HepG2 (cell line): Measurements from ENCODE around the gene SHROOM1. TPM values are rescaled to one million over a fixed set of nuclear protein-coding genes. Genes with fewer than 3 reads are reported as not detected.

Experiments used
- ATAC-seq: fragments of 200-7000 bp; cut with Tn5 transposase; 3 replicates; pipeline ENCODE4 v1.9.1; 2020; ENCODE audit warnings: mild to moderate bottlenecking, moderate library complexity
- BruUV-seq: library from RNA; stranded (reverse); fragments of 400-500 nt; replicated peaks from 2 replicates; lab custom pipeline; 2021; lab: Mats Ljungman, UMichigan
- CTCF ChIA-PET: fragments of 300-600 bp; formaldehyde crosslinking; extraction: SDS; loops from one replicate; lab custom pipeline; 2021; ENCODE audit warnings: low total read pairs, inconsistent platforms, low intra/inter-chr PET ratio; lab: Yijun Ruan, JAX
- POLR2A ChIA-PET: fragments of 350-600 bp; sonication (Branson Sonifier 250); formaldehyde crosslinking; loops from one replicate; lab custom pipeline; 2020; ENCODE audit warnings: antibody characterized with exemption, inconsistent platforms; lab: Yijun Ruan, JAX
- DNase-seq: peaks from one replicate; pipeline ENCODE4 v3.0.0-alpha.2; 2015; ENCODE audit warnings: low spot score
- FAIRE-seq: peaks from 3 replicates; lab custom pipeline; 2011; peaks lifted over from hg19 to GRCh38; lab: Jason Lieb, UNC
- H2AFZ ChIP-seq: one replicate; pipeline ENCODE4 v1.6.1; 2011; ENCODE audit warnings: low read length, inconsistent platforms
- H3K27ac ChIP-seq: fragments of 300-600 bp; 3 replicates; pipeline ENCODE4 v1.8.0; 2011; ENCODE audit warnings: mixed run types, mild to moderate bottlenecking, mixed read lengths, low read length, inconsistent platforms; ENCODE audit not compliant: insufficient read depth; ENCODE audit errors: extremely low read length
- H3K27me3 ChIP-seq, 2 experiments: fragments of 200-600 bp in 1 of 2; 2 replicates in 1 of 2; 3 replicates in 1 of 2; pipeline versions ENCODE4 v1.6.0 to v1.8.0; 2011; ENCODE audit warnings: low read length in 2 of 2, mild to moderate bottlenecking in 2 of 2, moderate library complexity in 2 of 2, inconsistent platforms in 1 of 2; ENCODE audit not compliant: insufficient read depth in 2 of 2, control insufficient read depth in 1 of 2
- H3K36me3 ChIP-seq, 2 experiments: fragments of 200-600 bp in 1 of 2; replicated peaks in 1 of 2; 2 replicates in 1 of 2; 3 replicates in 1 of 2; pipeline versions ENCODE4 v1.5.1 to v1.8.0; 2011; ENCODE audit warnings: low read length in 2 of 2, inconsistent platforms in 1 of 2; ENCODE audit not compliant: insufficient read depth in 2 of 2, control insufficient read depth in 1 of 2
- H3K4me1 ChIP-seq: 2 replicates; pipeline ENCODE4 v1.5.1; 2012; ENCODE audit warnings: low read length, inconsistent platforms; ENCODE audit not compliant: insufficient read depth
- H3K4me2 ChIP-seq: 2 replicates; pipeline ENCODE4 v1.6.0; 2011; ENCODE audit warnings: low read depth, low read length, inconsistent platforms
- H3K4me3 ChIP-seq, 3 experiments: fragments of 200-600 bp in 1 of 3; sonication (generic), shearing (Covaris generic) in 1 of 3; replicated peaks in 1 of 3; 2 replicates each; pipeline ENCODE4 v1.5.1; 2011 to 2016; ENCODE audit warnings: low read length in 3 of 3, inconsistent platforms in 2 of 3, low read depth in 2 of 3, mild to moderate bottlenecking in 2 of 3, control low read depth in 1 of 3, mixed read lengths in 1 of 3; ENCODE audit not compliant: insufficient read depth in 1 of 3
- H3K79me2 ChIP-seq: one replicate; pipeline ENCODE4 v1.6.1; 2011; ENCODE audit warnings: low read length, inconsistent platforms; ENCODE audit not compliant: insufficient read depth
- H3K9ac ChIP-seq: 2 replicates; pipeline ENCODE4 v1.6.0; 2011; ENCODE audit warnings: mild to moderate bottlenecking, low read depth, low read length, inconsistent platforms; ENCODE audit not compliant: insufficient read depth
- H3K9me3 ChIP-seq: 2 replicates; pipeline ENCODE4 v1.5.1; 2012; ENCODE audit warnings: mild to moderate bottlenecking, low read length
- H4K20me1 ChIP-seq: 2 replicates; pipeline ENCODE4 v1.6.0; 2011; ENCODE audit warnings: inconsistent platforms, mild to moderate bottlenecking, low read length, moderate library complexity; ENCODE audit not compliant: insufficient read depth
- CREB1 ChIP-seq, 2 experiments: fragments of 450-650 bp in 1 of 2; IDR thresholded peaks; 2 replicates each; pipeline ENCODE4 v1.6.1; 2016 to 2017; ENCODE audit warnings: control low read depth in 1 of 2, mild to moderate bottlenecking in 1 of 2, missing compliant biosample characterization in 1 of 2, missing genetic modification characterization in 1 of 2
- POLR2AphosphoS5 ChIP-seq: IDR thresholded peaks from 2 replicates; pipeline ENCODE4 v1.6.1; 2012; ENCODE audit warnings: low read depth, low read length
- WGBS: methylation state at CpG from one replicate; pipeline ENCODE4 v1.1.6; 2017; ENCODE audit warnings: low lambda C conversion rate; 5-methylcytosine and 5-hydroxymethylcytosine counted together
- in situ Hi-C: cut with HindIII; loops from 2 replicates; pipeline ENCODE4 v1.10.0; 2017; ENCODE audit warnings: low pct_unique_long_range_greater_than_20kb; ENCODE audit not compliant: extremely low pct_ligation_motif_present
- intact Hi-C: fragments of 100-400 bp; cut with micrococcal nuclease; formaldehyde crosslinking; loops from one replicate; pipeline ENCODE4 v1.10.0; 2022; ENCODE audit not compliant: unreplicated experiment
- polyA plus RNA-seq, 8 experiments: library from polyadenylated mRNA; depleted of rRNA in 3 of 8; stranded (reverse) in 7 of 8; unstranded in 1 of 8; fragments of >200 nt; fragmentation: Illumina TruSeq in 4 of 8; extraction: Trizol in 4 of 8; gene quantifications; 2 replicates each; pipeline versions ENCODE4 v1.2.1 to v1.2.3, GENCODE V29; 2011 to 2016; ENCODE audit warnings: low read depth in 4 of 8, missing spikeins in 1 of 8, mixed read lengths in 1 of 8; ENCODE audit not compliant: insufficient read depth in 1 of 8
- total RNA-seq, 5 experiments: library from RNA; depleted of rRNA; stranded (reverse); fragments of >200 nt; fragmentation: Illumina TruSeq; extraction: Trizol; gene quantifications; 2 replicates each; pipeline ENCODE4 v1.2.3, GENCODE V29; 2016; ENCODE audit warnings: low read depth in 1 of 5
- TF ChIP-seq, protein P1 (sequence below): sonication (generic); formaldehyde crosslinking; IDR thresholded peaks from 2 replicates; pipeline ENCODE4 v1.5.0; 2020; ENCODE audit warnings: mild to moderate bottlenecking, missing genetic modification reagents, borderline replicate concordance
- TF ChIP-seq, protein P2 (sequence below): IDR thresholded peaks from 2 replicates; pipeline ENCODE4 v1.6.1; 2016; ENCODE audit warnings: low read depth

Gene SHROOM1
- total and polyA plus RNA-seq, 2 of the 13 experiments (the other 11 are each of a cell fraction or from before 2014, with no cell fraction given): 18.2 to 25.7 TPM

DNA sequence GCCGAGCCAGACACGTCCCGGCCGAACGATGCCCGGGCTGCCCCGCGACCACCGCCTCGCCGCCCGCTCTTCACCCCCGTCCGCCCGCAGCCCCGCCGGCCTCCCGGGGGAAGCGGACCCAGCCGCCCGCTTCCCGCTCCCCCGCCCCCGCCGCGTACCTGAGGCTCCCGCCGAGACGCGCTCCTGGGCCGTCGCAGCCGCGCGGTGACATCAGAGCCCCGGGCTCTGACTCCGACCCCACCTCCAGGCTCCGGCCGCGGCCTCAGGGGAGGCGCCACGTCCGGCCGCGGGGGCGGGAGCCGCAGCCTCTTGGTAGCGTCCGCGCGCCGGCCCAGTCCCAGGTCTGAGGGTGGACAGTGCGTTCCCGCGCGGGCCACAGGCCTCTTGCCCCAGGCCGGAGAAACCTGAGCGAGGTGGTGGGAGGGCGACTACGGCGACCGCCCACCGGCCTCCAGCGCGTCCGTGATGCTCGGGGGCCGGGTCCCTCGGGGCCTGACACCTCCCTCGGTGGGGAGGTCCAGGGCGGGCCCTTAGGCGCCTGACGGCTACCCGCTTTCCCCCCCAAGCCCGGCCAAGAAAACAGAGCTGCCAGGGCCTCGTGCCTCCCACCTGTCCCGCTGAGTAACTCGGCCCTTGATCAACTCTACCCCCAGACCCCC is at the start of gene SHROOM1 (continued):
- TF ChIP-seq CREB1 (IDR thresholded peaks at IDR 0.05): peak; percentile 36; the same call in 1 of the 2 replicates
- TF ChIP-seq CREB1 (CRISPR knock-in tag; IDR thresholded peaks at IDR 0.05): no peak
- TF ChIP-seq, protein P1, sequence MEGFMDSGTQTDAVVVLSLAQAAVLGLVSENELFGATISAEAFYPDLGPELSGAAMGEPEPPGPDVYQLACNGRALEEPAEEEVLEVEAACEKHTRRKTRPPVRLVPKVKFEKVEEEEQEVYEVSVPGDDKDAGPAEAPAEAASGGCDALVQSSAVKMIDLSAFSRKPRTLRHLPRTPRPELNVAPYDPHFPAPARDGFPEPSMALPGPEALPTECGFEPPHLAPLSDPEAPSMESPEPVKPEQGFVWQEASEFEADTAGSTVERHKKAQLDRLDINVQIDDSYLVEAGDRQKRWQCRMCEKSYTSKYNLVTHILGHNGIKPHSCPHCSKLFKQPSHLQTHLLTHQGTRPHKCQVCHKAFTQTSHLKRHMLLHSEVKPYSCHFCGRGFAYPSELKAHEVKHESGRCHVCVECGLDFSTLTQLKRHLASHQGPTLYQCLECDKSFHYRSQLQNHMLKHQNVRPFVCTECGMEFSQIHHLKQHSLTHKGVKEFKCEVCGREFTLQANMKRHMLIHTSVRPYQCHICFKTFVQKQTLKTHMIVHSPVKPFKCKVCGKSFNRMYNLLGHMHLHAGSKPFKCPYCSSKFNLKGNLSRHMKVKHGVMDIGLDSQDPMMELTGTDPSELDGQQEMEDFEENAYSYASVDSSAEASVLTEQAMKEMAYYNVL (CRISPR knock-in tag): peak; percentile 22; the same call in 1 of the 2 replicates
- TF ChIP-seq, all 625 proteins: peak for 183

DNA sequence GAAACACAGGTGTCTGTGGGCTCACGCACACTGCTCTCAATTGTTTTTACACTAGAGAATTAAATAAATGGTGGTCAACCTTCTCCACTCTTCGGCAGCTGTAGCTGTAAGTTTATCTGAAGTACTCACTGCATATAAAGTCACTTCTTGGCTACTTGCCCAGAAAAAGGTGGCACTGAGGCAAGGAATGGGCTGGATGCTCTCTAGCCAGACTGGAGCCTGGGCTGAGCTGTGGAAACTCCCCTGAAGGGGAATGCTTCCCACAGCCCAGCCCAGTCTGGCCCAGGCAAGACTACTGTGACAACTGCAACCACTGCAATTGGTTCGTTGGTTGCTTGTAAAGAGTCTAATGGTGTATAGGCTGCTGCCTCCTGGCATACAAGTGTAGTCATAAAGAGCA is 47.5 kb upstream of the SHROOM1 start:
- no peak overlapping the region for H3K9ac ChIP-seq
- H3K36me3 ChIP-seq: peaks cover 14 to 34% of the 10 kb centered on the region in 2 experiments
- FAIRE-seq: no peak
- no peak overlapping the region for H3K4me2 ChIP-seq
- no peaks in the 10 kb centered on the region; a peak in 1 of 5 replicates for H3K27me3 ChIP-seq
- POLR2A ChIA-PET: no interaction called here
- CTCF ChIA-PET: no interaction called here
- TF ChIP-seq, protein P2, sequence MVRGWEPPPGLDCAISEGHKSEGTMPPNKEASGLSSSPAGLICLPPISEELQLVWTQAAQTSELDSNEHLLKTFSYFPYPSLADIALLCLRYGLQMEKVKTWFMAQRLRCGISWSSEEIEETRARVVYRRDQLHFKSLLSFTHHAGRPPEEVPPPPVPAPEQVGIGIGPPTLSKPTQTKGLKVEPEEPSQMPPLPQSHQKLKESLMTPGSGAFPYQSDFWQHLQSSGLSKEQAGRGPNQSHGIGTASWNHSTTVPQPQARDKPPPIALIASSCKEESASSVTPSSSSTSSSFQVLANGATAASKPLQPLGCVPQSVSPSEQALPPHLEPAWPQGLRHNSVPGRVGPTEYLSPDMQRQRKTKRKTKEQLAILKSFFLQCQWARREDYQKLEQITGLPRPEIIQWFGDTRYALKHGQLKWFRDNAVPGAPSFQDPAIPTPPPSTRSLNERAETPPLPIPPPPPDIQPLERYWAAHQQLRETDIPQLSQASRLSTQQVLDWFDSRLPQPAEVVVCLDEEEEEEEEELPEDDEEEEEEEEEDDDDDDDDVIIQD (CRISPR knock-in tag): no peak
- TF ChIP-seq POLR2AphosphoS5: peak; percentile 27; the same call in 1 of the 2 replicates
- in situ Hi-C loops: no loop called here
- intact Hi-C loops: no loop called here
- no peak for DNase-seq
- WGBS: 92% methylated on average over 3 of the region's 3 CpGs
- H3K9me3 ChIP-seq: no peaks in the 10 kb centered on the region
- no TSS peak for BruUV-seq
- ATAC-seq: no peak; the same call in 2 of the 3 replicates
- no peak overlapping the region for H3K4me3 ChIP-seq
- H3K27ac ChIP-seq: peak overlapping the region; percentile 21
- peaks cover 55% of the 10 kb centered on the region for H3K4me1 ChIP-seq
- no peaks in the 10 kb centered on the region for H4K20me1 ChIP-seq
- H3K79me2 ChIP-seq: peaks cover 13% of the 10 kb centered on the region
- H2AFZ ChIP-seq: no peak overlapping the region
